K562 (cell line): ENCODE results near the gene LRIT1. TPM values are rescaled to one million over a fixed set of nuclear protein-coding genes. Genes with fewer than 3 reads are reported as not detected.

ENCODE experiments used
- BRCA1 ChIP-seq, 2 experiments: fragments of 450-650 bp in 1 of 2; sonication (generic) in 1 of 2; formaldehyde crosslinking in 1 of 2; IDR thresholded peaks; 2 replicates each; pipeline versions ENCODE4 v1.5.0 to v1.6.1; 2017 to 2020; ENCODE audit warnings: mild to moderate bottlenecking in 1 of 2, missing genetic modification reagents in 1 of 2
- ELF4 ChIP-seq: fragments of 450-650 bp; formaldehyde crosslinking; IDR thresholded peaks from 2 replicates; pipeline ENCODE4 v1.4.0; 2022; ENCODE audit warnings: missing genetic modification characterization
- ETV6 ChIP-seq, 3 experiments: fragments of 150-350 bp in 1 of 3; sonication (generic) in 1 of 3; formaldehyde crosslinking in 1 of 3; IDR thresholded peaks; 2 replicates each; pipeline versions ENCODE4 v1.6.1 to v1.8.0; 2014 to 2022; ENCODE audit warnings: borderline replicate concordance in 2 of 3, low read depth in 2 of 3, antibody characterized with exemption in 1 of 3, low read length in 1 of 3, mild to moderate bottlenecking in 1 of 3, missing genetic modification reagents in 1 of 3
- HLTF ChIP-seq: fragments of 450-650 bp; IDR thresholded peaks from 2 replicates; pipeline ENCODE4 v1.6.1; 2016
- JUND ChIP-seq, 2 experiments: IDR thresholded peaks; 2 replicates in 1 of 2; 3 replicates in 1 of 2; pipeline ENCODE4 v1.6.1; 2011; ENCODE audit warnings: borderline replicate concordance in 2 of 2, low read depth in 2 of 2, low read length in 2 of 2, improper control_type of control experiment in 1 of 2, missing biosample characterization in 1 of 2, missing genetic modification characterization in 1 of 2, missing genetic modification reagents in 1 of 2
- LARP7 ChIP-seq: fragments of 450-650 bp; IDR thresholded peaks from 2 replicates; pipeline ENCODE4 v1.6.1; 2016
- MEIS2 ChIP-seq: fragments of 450-650 bp; IDR thresholded peaks from 2 replicates; pipeline ENCODE4 v1.6.1; 2014; ENCODE audit warnings: mild to moderate bottlenecking; ENCODE audit not compliant: partially characterized antibody
- OTX1 ChIP-seq: fragments of 450-650 bp; formaldehyde crosslinking; IDR thresholded peaks from 2 replicates; pipeline ENCODE4 v1.4.0; 2022; ENCODE audit warnings: mild to moderate bottlenecking
- U2AF2 ChIP-seq: fragments of 200-400 bp; formaldehyde crosslinking; optimal IDR thresholded peaks from 2 replicates; pipeline ENCODE3; 2017; ENCODE audit warnings: low read depth, mild to moderate bottlenecking, low read length
- polyA plus RNA-seq, 8 experiments: library from polyadenylated mRNA; depleted of rRNA in 4 of 8; stranded (reverse) in 5 of 8; unstranded in 3 of 8; fragments of >200 nt; fragmentation: Nextera tagmentation in 2 of 8; fragmentation: Illumina TruSeq in 1 of 8; extraction: Ambion mirVana in 2 of 8; extraction: Trizol in 1 of 8; gene quantifications; 2 replicates each; pipeline versions ENCODE4 v1.2.1 to v1.2.3, GENCODE V29; 2011 to 2014; ENCODE audit warnings: inconsistent platforms in 1 of 8, missing spikeins in 1 of 8
- total RNA-seq, 7 experiments: library from RNA; depleted of rRNA in 6 of 7; stranded (reverse); fragments of >200 nt in 6 of 7; fragmentation: Illumina TruSeq in 2 of 7; extraction: Trizol in 2 of 7; gene quantifications; 2 replicates each; pipeline versions ENCODE4 v1.2.1 to v1.2.3, GENCODE V29; 2011 to 2021; ENCODE audit warnings: low replicate concordance in 1 of 7
- TF ChIP-seq, protein P1 (sequence below): sonication (generic); formaldehyde crosslinking; IDR thresholded peaks from 2 replicates; pipeline ENCODE4 v1.8.1; 2023; ENCODE audit warnings: mild to moderate bottlenecking, missing genetic modification reagents
- TF ChIP-seq, protein P2 (sequence below): fragments of 450-650 bp; formaldehyde crosslinking; IDR thresholded peaks from 2 replicates; pipeline ENCODE4 v1.4.0; 2022; ENCODE audit warnings: missing genetic modification characterization
- TF ChIP-seq, protein P3 (sequence below): IDR thresholded peaks from 2 replicates; pipeline ENCODE4 v1.6.1; 2011; ENCODE audit not compliant: insufficient read length; ENCODE audit errors: extremely low read depth
- TF ChIP-seq, protein P4 (sequence below), 3 experiments: IDR thresholded peaks in 2 of 3; conservative IDR thresholded peaks in 1 of 3; 2 replicates each; pipeline ENCODE4 v1.5.1; 2011 to 2012; ENCODE audit warnings: low read length in 3 of 3, mild to moderate bottlenecking in 3 of 3, control low read depth in 2 of 3, improper control_type of control experiment in 1 of 3, inconsistent platforms in 1 of 3, low read depth in 1 of 3, mixed read lengths in 1 of 3, moderate library complexity in 1 of 3; ENCODE audit not compliant: insufficient read depth in 2 of 3
- TF ChIP-seq, protein P5 (sequence below): fragments of 450-650 bp; formaldehyde crosslinking; IDR thresholded peaks from 2 replicates; pipeline ENCODE4 v1.4.0; 2022; ENCODE audit warnings: missing genetic modification characterization

Gene LRIT1
- total and polyA plus RNA-seq, 9 of the 15 experiments (the other 6 are each of a cell fraction or from before 2014, with no cell fraction given) = not detected

DNA sequence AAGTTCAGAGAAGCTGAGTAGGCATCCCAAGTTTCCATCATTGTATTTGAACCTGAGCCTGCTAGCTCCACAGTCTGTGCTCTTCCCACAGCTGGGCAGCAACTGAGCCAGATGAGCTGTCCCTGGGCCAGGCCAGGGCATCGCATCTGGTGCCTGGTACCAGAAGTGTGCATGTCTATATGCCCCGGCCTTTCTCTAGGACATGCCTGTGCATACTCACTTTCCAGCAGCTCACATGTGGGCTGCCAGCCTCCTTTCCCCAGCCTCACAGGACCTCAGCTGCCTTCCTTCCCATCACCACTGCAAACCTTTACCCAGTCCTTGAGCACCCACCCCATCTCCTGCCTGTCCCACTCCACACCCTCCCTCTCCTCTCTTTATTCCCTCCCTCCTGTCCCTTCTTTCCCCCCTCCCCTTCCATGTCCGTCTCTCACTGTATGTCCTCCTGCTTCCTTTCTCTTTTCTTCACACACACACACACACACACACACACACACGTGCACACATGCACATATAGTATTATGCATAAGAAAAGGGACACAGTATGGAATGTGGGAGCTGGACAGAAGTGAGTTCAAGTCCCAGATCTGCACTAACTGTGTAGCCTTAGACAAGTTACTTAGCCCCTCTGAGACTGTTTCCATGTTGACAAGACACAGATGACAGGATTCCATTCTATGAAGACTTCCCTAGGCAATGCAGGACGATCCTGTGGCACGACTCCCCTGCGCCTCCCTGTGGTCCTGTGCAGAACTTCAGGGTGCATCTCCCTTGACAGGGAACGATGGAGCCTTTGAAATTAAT, 36.1 kb downstream of the LRIT1 start (continued):
- TF ChIP-seq OTX1 (CRISPR knock-in tag) (peak; percentile 76; the same call in 1 of the 2 replicates), LARP7 (0 out of 2 replicates have a peak, but pooled peaks have one; percentile 61), U2AF2 (no peak), ELF4 (CRISPR knock-in tag) (peak; percentile 74; the same call in 1 of the 2 replicates), HLTF (0 out of 2 replicates have a peak, but pooled peaks have one; percentile 27), MEIS2 (peak; percentile 41), BRCA1 (IDR thresholded peaks at IDR 0.05) (no peak), BRCA1 (CRISPR knock-in tag; IDR thresholded peaks at IDR 0.05) (no peak), JUND (IDR thresholded peaks at IDR 0.05; ENCODE audit: borderline replicate concordance, low read depth, low read length) (peak; percentile 38; the same call in 1 of the 2 replicates), JUND (tag; IDR thresholded peaks at IDR 0.05; ENCODE audit: borderline replicate concordance, low read depth, low read length) (no peak), ETV6 (IDR thresholded peaks at IDR 0.05; ENCODE audit: borderline replicate concordance in 1 of 2, low read depth in 2 of 2, low read length in 1 of 2) (no peak), ETV6 (CRISPR knock-in tag; IDR thresholded peaks at IDR 0.05; ENCODE audit: borderline replicate concordance) (no peak)
- TF ChIP-seq, protein P1, sequence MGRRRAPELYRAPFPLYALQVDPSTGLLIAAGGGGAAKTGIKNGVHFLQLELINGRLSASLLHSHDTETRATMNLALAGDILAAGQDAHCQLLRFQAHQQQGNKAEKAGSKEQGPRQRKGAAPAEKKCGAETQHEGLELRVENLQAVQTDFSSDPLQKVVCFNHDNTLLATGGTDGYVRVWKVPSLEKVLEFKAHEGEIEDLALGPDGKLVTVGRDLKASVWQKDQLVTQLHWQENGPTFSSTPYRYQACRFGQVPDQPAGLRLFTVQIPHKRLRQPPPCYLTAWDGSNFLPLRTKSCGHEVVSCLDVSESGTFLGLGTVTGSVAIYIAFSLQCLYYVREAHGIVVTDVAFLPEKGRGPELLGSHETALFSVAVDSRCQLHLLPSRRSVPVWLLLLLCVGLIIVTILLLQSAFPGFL (CRISPR knock-in tag) = no peak
- TF ChIP-seq, protein P2, sequence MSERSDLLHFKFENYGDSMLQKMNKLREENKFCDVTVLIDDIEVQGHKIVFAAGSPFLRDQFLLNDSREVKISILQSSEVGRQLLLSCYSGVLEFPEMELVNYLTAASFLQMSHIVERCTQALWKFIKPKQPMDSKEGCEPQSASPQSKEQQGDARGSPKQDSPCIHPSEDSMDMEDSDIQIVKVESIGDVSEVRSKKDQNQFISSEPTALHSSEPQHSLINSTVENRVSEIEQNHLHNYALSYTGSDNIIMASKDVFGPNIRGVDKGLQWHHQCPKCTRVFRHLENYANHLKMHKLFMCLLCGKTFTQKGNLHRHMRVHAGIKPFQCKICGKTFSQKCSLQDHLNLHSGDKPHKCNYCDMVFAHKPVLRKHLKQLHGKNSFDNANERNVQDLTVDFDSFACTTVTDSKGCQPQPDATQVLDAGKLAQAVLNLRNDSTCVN (CRISPR knock-in tag) = 0 out of 2 replicates have a peak, but pooled peaks have one; percentile 68
- TF ChIP-seq, protein P3, sequence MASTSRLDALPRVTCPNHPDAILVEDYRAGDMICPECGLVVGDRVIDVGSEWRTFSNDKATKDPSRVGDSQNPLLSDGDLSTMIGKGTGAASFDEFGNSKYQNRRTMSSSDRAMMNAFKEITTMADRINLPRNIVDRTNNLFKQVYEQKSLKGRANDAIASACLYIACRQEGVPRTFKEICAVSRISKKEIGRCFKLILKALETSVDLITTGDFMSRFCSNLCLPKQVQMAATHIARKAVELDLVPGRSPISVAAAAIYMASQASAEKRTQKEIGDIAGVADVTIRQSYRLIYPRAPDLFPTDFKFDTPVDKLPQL = no peak
- TF ChIP-seq, protein P4, sequence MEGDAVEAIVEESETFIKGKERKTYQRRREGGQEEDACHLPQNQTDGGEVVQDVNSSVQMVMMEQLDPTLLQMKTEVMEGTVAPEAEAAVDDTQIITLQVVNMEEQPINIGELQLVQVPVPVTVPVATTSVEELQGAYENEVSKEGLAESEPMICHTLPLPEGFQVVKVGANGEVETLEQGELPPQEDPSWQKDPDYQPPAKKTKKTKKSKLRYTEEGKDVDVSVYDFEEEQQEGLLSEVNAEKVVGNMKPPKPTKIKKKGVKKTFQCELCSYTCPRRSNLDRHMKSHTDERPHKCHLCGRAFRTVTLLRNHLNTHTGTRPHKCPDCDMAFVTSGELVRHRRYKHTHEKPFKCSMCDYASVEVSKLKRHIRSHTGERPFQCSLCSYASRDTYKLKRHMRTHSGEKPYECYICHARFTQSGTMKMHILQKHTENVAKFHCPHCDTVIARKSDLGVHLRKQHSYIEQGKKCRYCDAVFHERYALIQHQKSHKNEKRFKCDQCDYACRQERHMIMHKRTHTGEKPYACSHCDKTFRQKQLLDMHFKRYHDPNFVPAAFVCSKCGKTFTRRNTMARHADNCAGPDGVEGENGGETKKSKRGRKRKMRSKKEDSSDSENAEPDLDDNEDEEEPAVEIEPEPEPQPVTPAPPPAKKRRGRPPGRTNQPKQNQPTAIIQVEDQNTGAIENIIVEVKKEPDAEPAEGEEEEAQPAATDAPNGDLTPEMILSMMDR (IDR thresholded peaks at IDR 0.05 in 2 of 3, conservative IDR thresholded peaks at IDR 0.05 in 1 of 3; ENCODE audit: insufficient read depth in 2 of 3, low read depth in 1 of 3, low read length in 3 of 3) = peak; percentile 87 to 96 (median 95)
- TF ChIP-seq, protein P5, sequence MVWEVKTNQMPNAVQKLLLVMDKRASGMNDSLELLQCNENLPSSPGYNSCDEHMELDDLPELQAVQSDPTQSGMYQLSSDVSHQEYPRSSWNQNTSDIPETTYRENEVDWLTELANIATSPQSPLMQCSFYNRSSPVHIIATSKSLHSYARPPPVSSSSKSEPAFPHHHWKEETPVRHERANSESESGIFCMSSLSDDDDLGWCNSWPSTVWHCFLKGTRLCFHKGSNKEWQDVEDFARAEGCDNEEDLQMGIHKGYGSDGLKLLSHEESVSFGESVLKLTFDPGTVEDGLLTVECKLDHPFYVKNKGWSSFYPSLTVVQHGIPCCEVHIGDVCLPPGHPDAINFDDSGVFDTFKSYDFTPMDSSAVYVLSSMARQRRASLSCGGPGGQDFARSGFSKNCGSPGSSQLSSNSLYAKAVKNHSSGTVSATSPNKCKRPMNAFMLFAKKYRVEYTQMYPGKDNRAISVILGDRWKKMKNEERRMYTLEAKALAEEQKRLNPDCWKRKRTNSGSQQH = 0 out of 2 replicates have a peak, but pooled peaks have one; percentile 10
